Measurements from ENCODE around the gene GPR6.

GPR6 gene

DNA sequence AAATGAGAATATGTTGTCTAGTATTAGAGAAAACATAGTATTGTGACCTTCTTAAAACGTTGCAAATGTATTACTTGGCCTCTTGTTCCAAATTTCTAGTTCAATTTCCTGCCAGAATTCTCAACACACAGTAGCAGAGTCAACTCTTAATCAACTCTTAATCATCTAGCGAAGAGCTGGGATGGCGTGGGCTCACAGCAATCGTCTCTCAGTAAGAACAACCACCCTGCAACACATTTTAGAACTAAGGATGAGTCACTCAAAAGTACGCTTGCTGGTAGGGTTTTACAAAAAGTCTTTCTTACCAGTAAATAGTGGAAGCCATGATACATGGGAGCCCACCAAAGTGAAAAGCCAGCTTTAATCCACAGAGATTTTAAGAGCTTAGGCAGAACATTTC, 24.6 kb downstream of the GPR6 start:
- DNase-seq = no peak

GRCh38 chr6:110013386-110013785, 35.3 kb downstream of the GPR6 start:
- no peak for DNase-seq

GRCh38 chr6:110015206-110015605, 37.1 kb downstream of the GPR6 start:
- DNase-seq = no peak

DNA sequence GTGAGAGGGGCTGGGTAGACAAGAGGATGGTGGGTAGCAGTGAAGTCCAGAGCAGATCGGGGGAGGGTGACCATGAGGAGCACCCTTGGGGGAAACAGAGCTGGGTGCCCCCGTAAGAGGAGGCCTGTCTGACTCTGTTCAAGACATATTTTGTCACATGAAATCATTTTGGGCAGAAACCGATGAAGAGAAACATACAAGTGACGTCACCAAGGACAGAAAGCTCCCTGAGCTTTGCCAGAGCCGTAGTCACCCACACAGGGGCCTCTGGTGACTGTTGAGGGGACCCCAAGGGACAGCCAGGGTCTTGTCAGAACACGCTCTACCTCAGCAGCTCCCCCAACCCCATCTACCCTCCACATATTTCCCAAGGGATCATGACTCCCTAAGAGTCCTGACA, 39.2 kb downstream of the GPR6 start:
- DNase-seq = no peak

- no peak for DNase-seq
Measured at GRCh38 chr6:110017946-110018345, 39.8 kb downstream of the GPR6 start.

GRCh38 chr6:110018486-110018885, 40.4 kb downstream of the GPR6 start:
- no peak for DNase-seq

DNA sequence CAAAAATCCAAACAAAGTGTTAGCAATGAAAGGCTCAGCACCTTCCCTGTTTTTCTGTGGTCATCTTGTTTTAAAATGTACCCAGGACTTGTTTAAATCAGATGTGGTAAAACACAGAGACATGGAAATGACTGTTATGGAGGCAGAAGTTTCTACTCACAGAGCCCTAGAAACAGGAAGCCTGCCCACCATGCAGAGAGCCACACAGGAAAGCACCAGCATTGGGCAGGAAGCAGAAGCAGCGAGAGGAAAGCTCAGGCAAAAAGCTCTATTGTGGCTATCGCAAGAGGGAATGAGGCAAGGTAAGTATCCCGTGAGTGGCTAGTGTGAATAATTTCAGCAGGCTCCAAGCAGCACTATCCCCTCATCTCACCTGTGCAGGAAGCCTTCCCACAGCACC, 42.8 kb downstream of the GPR6 start:
- no peak for DNase-seq

DNA sequence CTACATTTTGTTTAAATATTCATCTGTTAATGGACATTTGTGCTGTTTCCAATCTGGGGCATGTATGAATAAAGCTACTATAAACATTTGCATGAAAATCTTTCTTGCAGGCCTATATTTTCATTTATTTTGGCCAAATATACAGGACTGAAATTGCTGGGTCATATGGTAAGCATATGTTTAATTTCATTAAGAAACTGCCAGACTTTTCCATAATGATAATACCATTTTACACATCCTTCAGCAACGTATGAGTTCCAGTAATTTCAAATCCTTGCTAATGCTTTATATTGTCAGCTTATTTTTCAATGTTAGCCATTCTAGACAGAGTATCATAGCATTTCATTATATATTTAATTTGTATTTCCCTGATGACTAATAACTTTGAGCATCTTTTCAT, 51.0 kb downstream of the GPR6 start:
- no peak for DNase-seq
